ENCODE measurements around the gene SDC3.
A peak's percentile ranks its signal among the peaks of the same experiment; 100 is the strongest.

The SDC3 gene

GRCh38 chr1:30856260-30856790 lies 52.2 kb downstream of the SDC3 start:
- in situ Hi-C loops (cut with HindIII; ENCODE audit: low sequenced_read_pairs): no loop called here

DNA sequence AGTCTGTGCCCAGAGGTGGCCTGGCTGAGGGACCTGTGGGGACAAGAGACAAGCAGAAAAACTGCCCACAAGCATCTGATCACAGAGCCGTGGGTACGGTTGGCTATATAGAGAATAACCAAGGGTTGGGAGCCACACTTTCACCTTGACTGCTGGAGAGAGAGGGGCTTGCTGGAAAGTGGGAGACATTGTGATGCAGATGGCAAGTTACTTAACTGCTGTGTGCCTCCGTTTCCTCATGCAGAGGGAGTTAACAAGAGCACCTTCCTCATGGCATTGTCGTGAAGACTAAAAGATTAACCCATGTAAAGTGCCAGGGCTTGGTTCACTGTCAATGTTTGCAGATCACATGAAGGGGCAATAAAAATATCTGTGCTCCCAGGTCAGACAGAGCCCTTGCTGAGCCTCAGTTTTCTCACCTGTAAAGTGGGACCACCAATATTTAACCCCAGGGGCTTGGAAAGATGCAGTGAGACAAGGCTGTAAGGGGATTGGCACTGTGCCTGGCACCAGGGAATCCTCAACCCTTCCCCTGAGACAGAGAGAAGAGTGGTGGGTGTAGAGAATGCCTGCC lies 52.8 kb downstream of the SDC3 start:
- no peak for TF ChIP-seq CTCF (IDR thresholded peaks at IDR 0.05; ENCODE audit: low read depth, low read length)
- no peak for DNase-seq (ENCODE audit: low read depth, low spot score)
- in situ Hi-C loops (cut with HindIII; ENCODE audit: low sequenced_read_pairs): no loop called here
- H3K4me3 ChIP-seq (ENCODE audit: low read depth, low read length): no peak overlapping the region

More at GRCh38 chr1:30856260-30856790, 52.2 kb downstream of the SDC3 start:
- peak; percentile 5 for TF ChIP-seq CTCF (IDR thresholded peaks at IDR 0.05; ENCODE audit: low read depth, low read length)
- DNase-seq (ENCODE audit: low read depth, low spot score): peak; percentile 42
- H3K4me3 ChIP-seq (ENCODE audit: low read depth, low read length): no peak overlapping the region

DNA sequence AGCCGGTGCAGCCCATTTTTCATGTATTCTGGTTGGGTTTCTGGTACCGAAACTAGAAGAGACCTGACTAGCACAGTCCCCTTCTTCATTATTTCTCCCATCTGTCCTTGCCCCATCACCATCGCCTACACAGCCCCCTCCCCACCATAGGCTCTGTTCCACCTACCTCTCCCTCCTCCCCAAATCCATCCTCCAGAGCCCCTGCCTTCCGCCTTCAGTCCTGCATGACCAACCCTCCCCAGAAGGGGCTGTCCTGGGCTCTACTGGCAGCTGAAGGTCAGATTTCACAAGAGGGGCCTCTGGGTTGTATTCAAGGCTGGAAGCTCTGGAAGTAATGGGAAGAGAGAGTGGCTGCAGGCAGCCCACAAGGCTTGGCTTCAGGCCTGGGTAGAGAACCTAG lies 55.2 kb downstream of the SDC3 start:
- DNase-seq (ENCODE audit: low read depth, low spot score): no peak
- no peak for TF ChIP-seq CTCF (IDR thresholded peaks at IDR 0.05; ENCODE audit: low read depth, low read length)
- H3K4me3 ChIP-seq (ENCODE audit: low read depth, low read length): no peak overlapping the region
- in situ Hi-C loops (cut with HindIII; ENCODE audit: low sequenced_read_pairs): no loop called here

DNA sequence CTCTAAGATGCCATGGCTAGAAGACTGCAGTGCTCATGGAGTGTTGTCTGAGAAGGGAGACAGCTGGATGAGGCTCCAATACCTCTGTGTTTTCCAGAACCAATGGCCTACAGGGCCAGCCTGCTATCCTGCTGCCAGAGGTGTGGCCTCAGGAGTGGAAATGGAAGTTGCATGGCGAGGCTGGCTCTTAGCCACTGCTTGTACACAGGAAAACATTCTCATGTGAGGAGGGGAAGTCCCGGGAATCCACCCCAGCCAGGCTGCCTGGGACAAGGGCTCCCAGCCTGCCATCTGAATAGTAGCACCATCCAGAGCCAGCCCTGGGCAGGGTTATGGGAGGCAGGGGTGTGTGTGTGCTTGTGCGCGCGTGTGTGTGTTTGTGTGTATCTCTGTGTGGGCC lies 56.5 kb downstream of the SDC3 start:
- in situ Hi-C loops (cut with HindIII; ENCODE audit: low sequenced_read_pairs): no loop called here
- no peak for TF ChIP-seq CTCF (IDR thresholded peaks at IDR 0.05; ENCODE audit: low read depth, low read length)
- DNase-seq (ENCODE audit: low read depth, low spot score): no peak
- H3K4me3 ChIP-seq (ENCODE audit: low read depth, low read length): no peak overlapping the region

DNA sequence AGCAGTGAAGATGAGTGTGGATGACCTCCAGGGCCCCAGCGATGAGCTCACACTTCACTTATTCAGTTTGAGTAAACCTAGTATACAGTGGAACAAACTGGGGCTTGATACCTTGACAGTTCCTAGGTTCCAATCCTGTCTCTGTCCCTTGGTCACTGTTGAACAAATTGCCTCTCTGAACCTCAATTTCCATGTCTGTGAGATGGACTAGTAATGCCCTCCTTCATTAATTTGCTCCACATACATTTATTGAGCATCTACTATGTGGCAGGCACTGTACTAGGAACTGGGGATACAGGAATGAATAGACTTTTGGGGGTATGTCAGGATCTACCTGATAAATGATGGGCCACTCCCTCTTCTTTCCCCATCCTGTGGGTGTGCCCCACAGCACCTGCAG lies 57.3 kb downstream of the SDC3 start:
- in situ Hi-C loops (cut with HindIII; ENCODE audit: low sequenced_read_pairs): no loop called here
- DNase-seq (ENCODE audit: low read depth, low spot score): no peak
- no peak for TF ChIP-seq CTCF (IDR thresholded peaks at IDR 0.05; ENCODE audit: low read depth, low read length)
- no peak overlapping the region for H3K4me3 ChIP-seq (ENCODE audit: low read depth, low read length)

DNA sequence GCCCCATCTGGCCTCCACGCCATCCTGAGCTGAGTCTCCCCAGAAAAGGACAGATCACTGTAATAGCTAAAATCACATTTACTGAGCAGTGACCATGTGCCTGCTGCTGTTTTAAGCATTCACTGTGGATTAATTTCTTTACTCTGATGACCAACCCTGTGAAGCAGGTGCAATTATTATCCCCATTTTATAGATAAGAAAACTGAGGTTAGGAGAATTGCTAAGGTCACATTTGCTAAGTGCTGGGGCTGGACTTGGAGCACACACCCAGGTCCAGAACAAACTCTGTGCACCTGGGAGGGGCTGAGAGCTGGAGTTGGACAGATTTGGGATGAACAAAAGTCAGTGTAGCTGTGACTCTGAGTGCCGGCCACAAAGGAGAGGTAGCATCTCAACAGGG lies 58.0 kb downstream of the SDC3 start:
- DNase-seq (ENCODE audit: low read depth, low spot score): no peak
- no peak overlapping the region for H3K4me3 ChIP-seq (ENCODE audit: low read depth, low read length)
- TF ChIP-seq CTCF (IDR thresholded peaks at IDR 0.05; ENCODE audit: low read depth, low read length): no peak
- in situ Hi-C loops (cut with HindIII; ENCODE audit: low sequenced_read_pairs): no loop called here
